Measurements from ENCODE around the gene MLPH. TPM values are rescaled to one million over a fixed set of nuclear protein-coding genes. Genes with fewer than 3 reads are reported as not detected.

Gene MLPH
- total RNA-seq, 1 experiment from 2014 or later, result 237 TPM

DNA sequence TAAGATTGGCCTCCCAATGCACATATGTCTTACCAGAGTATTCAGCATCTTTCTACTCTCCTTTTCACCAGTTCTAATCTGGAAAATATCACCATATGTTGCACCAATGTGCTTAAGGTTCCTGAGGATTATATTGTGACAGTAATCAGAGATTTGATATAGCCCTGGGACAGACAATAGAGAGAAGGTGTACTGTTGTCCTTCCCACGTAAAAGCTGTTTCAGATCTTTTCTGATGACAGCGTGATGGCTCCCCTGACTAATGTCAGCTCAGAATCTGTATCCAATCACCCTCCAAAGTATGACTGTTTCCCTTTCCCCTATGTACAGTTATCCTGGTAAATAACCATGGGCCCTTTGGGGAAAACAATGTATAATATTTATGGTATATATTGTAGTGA, 9.0 kb upstream of the MLPH start:
- intact Hi-C loops (cut with micrococcal nuclease; ENCODE audit: unreplicated experiment), result no loop called here
- Histone ChIP-seq H3K79me2 (ENCODE audit: low read depth) (no peaks in the 10 kb centered on the region), H3F3A (ENCODE audit: insufficient read depth, low read depth) (peaks cover 9% of the 10 kb centered on the region; the same call in 1 of the 2 replicates), H3K4me1 (replicated peaks; ENCODE audit: insufficient read depth) (peaks cover 34% of the 10 kb centered on the region), H3K27ac (no peak overlapping the region), H4K20me1 (ENCODE audit: insufficient read depth) (no peaks in the 10 kb centered on the region), H3K9me2 (ENCODE audit: insufficient read depth) (no peaks in the 10 kb centered on the region; the same call in 1 of the 2 replicates), H3K9me3 (ENCODE audit: insufficient read depth, low read depth) (no peaks in the 10 kb centered on the region), H3K36me3 (ENCODE audit: low read depth) (no peaks in the 10 kb centered on the region), H3K4me3 (no peak overlapping the region), H2AFZ (no peak overlapping the region), H3K4me2 (no peak overlapping the region), H3K27me3 (ENCODE audit: insufficient read depth, low read depth) (no peaks in the 10 kb centered on the region)
- ChIA-PET POLR2A (ENCODE audit: unreplicated experiment) (no interaction called here), CTCF (no interaction called here)
- TF ChIP-seq EZH2 (IDR thresholded peaks at IDR 0.05; ENCODE audit: low read depth), result no peak
- TF ChIP-seq, protein P1, sequence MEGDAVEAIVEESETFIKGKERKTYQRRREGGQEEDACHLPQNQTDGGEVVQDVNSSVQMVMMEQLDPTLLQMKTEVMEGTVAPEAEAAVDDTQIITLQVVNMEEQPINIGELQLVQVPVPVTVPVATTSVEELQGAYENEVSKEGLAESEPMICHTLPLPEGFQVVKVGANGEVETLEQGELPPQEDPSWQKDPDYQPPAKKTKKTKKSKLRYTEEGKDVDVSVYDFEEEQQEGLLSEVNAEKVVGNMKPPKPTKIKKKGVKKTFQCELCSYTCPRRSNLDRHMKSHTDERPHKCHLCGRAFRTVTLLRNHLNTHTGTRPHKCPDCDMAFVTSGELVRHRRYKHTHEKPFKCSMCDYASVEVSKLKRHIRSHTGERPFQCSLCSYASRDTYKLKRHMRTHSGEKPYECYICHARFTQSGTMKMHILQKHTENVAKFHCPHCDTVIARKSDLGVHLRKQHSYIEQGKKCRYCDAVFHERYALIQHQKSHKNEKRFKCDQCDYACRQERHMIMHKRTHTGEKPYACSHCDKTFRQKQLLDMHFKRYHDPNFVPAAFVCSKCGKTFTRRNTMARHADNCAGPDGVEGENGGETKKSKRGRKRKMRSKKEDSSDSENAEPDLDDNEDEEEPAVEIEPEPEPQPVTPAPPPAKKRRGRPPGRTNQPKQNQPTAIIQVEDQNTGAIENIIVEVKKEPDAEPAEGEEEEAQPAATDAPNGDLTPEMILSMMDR (conservative IDR thresholded peaks at IDR 0.05), result no peak
- BruUV-seq (replicated peaks), result no TSS peak
- no peak for DNase-seq

DNA sequence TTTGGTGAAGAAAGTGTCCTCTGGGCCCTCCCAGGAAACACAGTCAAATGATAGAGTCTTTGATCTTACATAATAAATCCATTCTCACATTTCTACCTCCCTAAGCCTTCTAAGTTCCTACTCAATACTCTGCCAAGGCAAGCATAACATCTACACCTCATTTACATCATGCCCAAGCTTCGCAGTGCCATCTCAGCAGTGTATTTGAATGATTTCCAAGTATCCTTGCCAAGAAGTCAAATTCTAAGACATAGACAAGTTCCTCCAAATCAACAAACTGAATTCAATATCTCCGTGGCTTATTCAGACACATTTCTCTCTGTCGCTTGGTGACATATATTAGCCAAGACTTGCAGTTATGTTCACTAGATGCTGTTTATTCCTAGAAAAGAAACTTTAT, 8.1 kb upstream of the MLPH start:
- no peak overlapping the region for H2AFZ ChIP-seq
- BruUV-seq (replicated peaks), result no TSS peak
- H3K9me2 ChIP-seq (ENCODE audit: insufficient read depth), result no peaks in the 10 kb centered on the region; the same call in 1 of the 2 replicates
- H4K20me1 ChIP-seq (ENCODE audit: insufficient read depth), result no peaks in the 10 kb centered on the region
- peaks cover 18% of the 10 kb centered on the region for H3F3A ChIP-seq (ENCODE audit: insufficient read depth, low read depth)
- peaks cover 43% of the 10 kb centered on the region for H3K4me1 ChIP-seq (replicated peaks; ENCODE audit: insufficient read depth)
- no peak overlapping the region for H3K4me3 ChIP-seq
- H3K27me3 ChIP-seq (ENCODE audit: insufficient read depth, low read depth), result no peaks in the 10 kb centered on the region
- H3K36me3 ChIP-seq (ENCODE audit: low read depth), result no peaks in the 10 kb centered on the region
- no peak overlapping the region for H3K4me2 ChIP-seq
- TF ChIP-seq, protein P1 (conservative IDR thresholded peaks at IDR 0.05), result no peak
- no peak for TF ChIP-seq EZH2 (IDR thresholded peaks at IDR 0.05; ENCODE audit: low read depth)
- H3K9me3 ChIP-seq (ENCODE audit: insufficient read depth, low read depth), result no peaks in the 10 kb centered on the region
- CTCF ChIA-PET, result no interaction called here
- POLR2A ChIA-PET (ENCODE audit: unreplicated experiment), result no interaction called here
- H3K27ac ChIP-seq, result no peak overlapping the region
- intact Hi-C loops (cut with micrococcal nuclease; ENCODE audit: unreplicated experiment), result no loop called here
- DNase-seq, result no peak
- peaks cover 1% of the 10 kb centered on the region; the same call in 1 of the 2 replicates for H3K79me2 ChIP-seq (ENCODE audit: low read depth)

DNA sequence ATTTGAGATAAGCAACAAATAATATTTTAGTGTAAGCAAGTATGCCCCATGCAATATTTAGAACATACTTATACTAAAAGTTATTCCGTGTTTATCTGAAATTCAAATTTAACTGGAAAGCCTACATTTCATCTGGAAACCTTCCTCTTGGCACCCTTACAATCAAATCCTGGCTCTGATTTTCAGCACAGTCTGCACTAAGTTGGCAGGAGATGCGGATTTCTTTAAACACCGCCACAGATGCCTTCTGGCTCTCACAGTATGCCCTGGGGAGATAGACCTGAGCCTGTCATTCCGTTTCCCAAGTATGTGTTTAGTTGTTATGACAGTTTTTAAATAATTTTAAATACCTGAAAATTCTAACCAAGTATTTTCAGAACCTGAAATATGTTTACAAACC, 7.3 kb upstream of the MLPH start:
- Histone ChIP-seq H3K36me3 (ENCODE audit: low read depth) (no peaks in the 10 kb centered on the region), H3K27me3 (ENCODE audit: insufficient read depth, low read depth) (no peaks in the 10 kb centered on the region), H3K27ac (no peak overlapping the region), H3K4me3 (no peak overlapping the region), H3K79me2 (ENCODE audit: low read depth) (peaks cover 9% of the 10 kb centered on the region; the same call in 1 of the 2 replicates), H3F3A (ENCODE audit: insufficient read depth, low read depth) (peaks cover 24% of the 10 kb centered on the region), H3K9me2 (ENCODE audit: insufficient read depth) (no peaks in the 10 kb centered on the region; the same call in 1 of the 2 replicates), H3K4me1 (replicated peaks; ENCODE audit: insufficient read depth) (peaks cover 43% of the 10 kb centered on the region), H3K9me3 (ENCODE audit: insufficient read depth, low read depth) (no peaks in the 10 kb centered on the region), H2AFZ (no peak overlapping the region), H4K20me1 (ENCODE audit: insufficient read depth) (no peaks in the 10 kb centered on the region), H3K4me2 (no peak overlapping the region)
- TF ChIP-seq, protein P1 (conservative IDR thresholded peaks at IDR 0.05), result no peak
- TF ChIP-seq EZH2 (IDR thresholded peaks at IDR 0.05; ENCODE audit: low read depth), result no peak
- intact Hi-C loops (cut with micrococcal nuclease; ENCODE audit: unreplicated experiment), result loop anchor here (5.0 kb wide), 1 partner anchor 182 kb away; no protein-coding TSS in a partner anchor
- no peak for DNase-seq
- POLR2A ChIA-PET (ENCODE audit: unreplicated experiment), result no interaction called here
- BruUV-seq (replicated peaks), result no TSS peak
- CTCF ChIA-PET, result no interaction called here

All from PC-9 (cell line).